ENCODE results near the gene MICAL2. TPM values are rescaled to one million over a fixed set of nuclear protein-coding genes. Genes with fewer than 3 reads are reported as not detected.

The MICAL2 gene
- total RNA-seq, 1 experiment from 2014 or later: 37.4 TPM

DNA sequence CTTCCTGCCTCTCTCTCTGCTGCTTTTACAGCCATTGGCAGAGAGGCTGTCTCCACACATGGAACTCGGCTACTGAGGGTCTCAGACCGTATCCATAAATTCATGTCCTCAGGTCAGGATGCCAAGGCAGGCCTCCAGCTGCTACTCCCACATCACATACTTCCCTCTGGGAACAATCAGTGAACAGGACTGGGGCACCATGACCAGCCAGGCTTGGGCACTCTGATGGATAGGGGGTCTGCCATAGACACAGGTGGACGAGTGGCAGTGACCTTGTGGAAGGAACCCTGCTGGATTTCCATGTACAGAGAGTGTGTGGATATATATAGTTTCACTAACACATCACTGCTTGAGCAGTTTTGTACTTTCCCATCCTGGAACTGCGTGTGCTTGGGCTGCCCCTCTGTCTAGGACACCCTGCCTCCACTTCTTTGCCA, 169.3 kb downstream of the MICAL2 start:
- Histone ChIP-seq H3K4me1 (ENCODE audit: control insufficient read depth in 1 of 2, insufficient read depth in 2 of 2, low read length in 2 of 2) (peaks cover 0 to 12% of the 10 kb centered on the region in 2 experiments; a peak in 1 of 4 replicates), H3K9ac (ENCODE audit: low read length) (no peak overlapping the region), H3K36me3 (ENCODE audit: control insufficient read depth in 1 of 2, insufficient read depth in 2 of 2, low read length in 2 of 2) (no peaks in the 10 kb centered on the region), H3K9me2 (ENCODE audit: insufficient read depth) (no peaks in the 10 kb centered on the region), H3K4me3 (replicated peaks in 1 of 2; ENCODE audit: low read depth in 1 of 2, low read length in 2 of 2) (no peak overlapping the region), H3K4me2 (ENCODE audit: low read length) (no peak overlapping the region), H3K9me3 (ENCODE audit: control insufficient read depth in 1 of 2, insufficient read depth in 1 of 2, low read depth in 1 of 2, low read length in 2 of 2) (no peaks in the 10 kb centered on the region), H2AFZ (ENCODE audit: low read depth, low read length, poor library complexity, severe bottlenecking) (no peak overlapping the region), H4K20me1 (ENCODE audit: insufficient read depth) (no peaks in the 10 kb centered on the region), H3K27me3 (ENCODE audit: insufficient read depth, low read length) (no peaks in the 10 kb centered on the region), H3K79me2 (ENCODE audit: insufficient read depth, low read length) (no peaks in the 10 kb centered on the region), H3K27ac (ENCODE audit: low read depth, low read length) (no peak overlapping the region)
- no peak for TF ChIP-seq CBX3 (IDR thresholded peaks at IDR 0.05; ENCODE audit: low read depth)
- no peak for TF ChIP-seq SP1 (IDR thresholded peaks at IDR 0.05; ENCODE audit: low read depth)
- TF ChIP-seq SIN3A (IDR thresholded peaks at IDR 0.05; ENCODE audit: low read depth): no peak
- no peak for TF ChIP-seq POLR2A (IDR thresholded peaks at IDR 0.05; ENCODE audit: borderline replicate concordance, extremely low read depth, insufficient read depth, insufficient read length)
- TF ChIP-seq RAD21 (IDR thresholded peaks at IDR 0.05; ENCODE audit: low read depth): no peak
- no peak for TF ChIP-seq YY1 (IDR thresholded peaks at IDR 0.05; ENCODE audit: extremely low read depth, insufficient replicate concordance, low read depth, low read length)
- TF ChIP-seq, protein P1, sequence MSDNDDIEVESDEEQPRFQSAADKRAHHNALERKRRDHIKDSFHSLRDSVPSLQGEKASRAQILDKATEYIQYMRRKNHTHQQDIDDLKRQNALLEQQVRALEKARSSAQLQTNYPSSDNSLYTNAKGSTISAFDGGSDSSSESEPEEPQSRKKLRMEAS (IDR thresholded peaks at IDR 0.05): no peak
- no peak for TF ChIP-seq EZH2phosphoT487 (IDR thresholded peaks at IDR 0.05; ENCODE audit: borderline replicate concordance)
- TF ChIP-seq, protein P2, sequence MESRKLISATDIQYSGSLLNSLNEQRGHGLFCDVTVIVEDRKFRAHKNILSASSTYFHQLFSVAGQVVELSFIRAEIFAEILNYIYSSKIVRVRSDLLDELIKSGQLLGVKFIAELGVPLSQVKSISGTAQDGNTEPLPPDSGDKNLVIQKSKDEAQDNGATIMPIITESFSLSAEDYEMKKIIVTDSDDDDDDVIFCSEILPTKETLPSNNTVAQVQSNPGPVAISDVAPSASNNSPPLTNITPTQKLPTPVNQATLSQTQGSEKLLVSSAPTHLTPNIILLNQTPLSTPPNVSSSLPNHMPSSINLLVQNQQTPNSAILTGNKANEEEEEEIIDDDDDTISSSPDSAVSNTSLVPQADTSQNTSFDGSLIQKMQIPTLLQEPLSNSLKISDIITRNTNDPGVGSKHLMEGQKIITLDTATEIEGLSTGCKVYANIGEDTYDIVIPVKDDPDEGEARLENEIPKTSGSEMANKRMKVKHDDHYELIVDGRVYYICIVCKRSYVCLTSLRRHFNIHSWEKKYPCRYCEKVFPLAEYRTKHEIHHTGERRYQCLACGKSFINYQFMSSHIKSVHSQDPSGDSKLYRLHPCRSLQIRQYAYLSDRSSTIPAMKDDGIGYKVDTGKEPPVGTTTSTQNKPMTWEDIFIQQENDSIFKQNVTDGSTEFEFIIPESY (IDR thresholded peaks at IDR 0.05; ENCODE audit: extremely low read depth, insufficient replicate concordance, low read length): no peak
- no peak for TF ChIP-seq SRF (IDR thresholded peaks at IDR 0.05; ENCODE audit: low read depth)
- TF ChIP-seq, protein P3, sequence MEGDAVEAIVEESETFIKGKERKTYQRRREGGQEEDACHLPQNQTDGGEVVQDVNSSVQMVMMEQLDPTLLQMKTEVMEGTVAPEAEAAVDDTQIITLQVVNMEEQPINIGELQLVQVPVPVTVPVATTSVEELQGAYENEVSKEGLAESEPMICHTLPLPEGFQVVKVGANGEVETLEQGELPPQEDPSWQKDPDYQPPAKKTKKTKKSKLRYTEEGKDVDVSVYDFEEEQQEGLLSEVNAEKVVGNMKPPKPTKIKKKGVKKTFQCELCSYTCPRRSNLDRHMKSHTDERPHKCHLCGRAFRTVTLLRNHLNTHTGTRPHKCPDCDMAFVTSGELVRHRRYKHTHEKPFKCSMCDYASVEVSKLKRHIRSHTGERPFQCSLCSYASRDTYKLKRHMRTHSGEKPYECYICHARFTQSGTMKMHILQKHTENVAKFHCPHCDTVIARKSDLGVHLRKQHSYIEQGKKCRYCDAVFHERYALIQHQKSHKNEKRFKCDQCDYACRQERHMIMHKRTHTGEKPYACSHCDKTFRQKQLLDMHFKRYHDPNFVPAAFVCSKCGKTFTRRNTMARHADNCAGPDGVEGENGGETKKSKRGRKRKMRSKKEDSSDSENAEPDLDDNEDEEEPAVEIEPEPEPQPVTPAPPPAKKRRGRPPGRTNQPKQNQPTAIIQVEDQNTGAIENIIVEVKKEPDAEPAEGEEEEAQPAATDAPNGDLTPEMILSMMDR (IDR thresholded peaks at IDR 0.05 in 2 of 3, conservative IDR thresholded peaks at IDR 0.05 in 1 of 3; ENCODE audit: borderline replicate concordance in 1 of 3, insufficient read depth in 1 of 3, low read depth in 2 of 3, low read length in 2 of 3): no peak
- TF ChIP-seq ZFX (IDR thresholded peaks at IDR 0.05): no peak
- TF ChIP-seq ELF1 (IDR thresholded peaks at IDR 0.05; ENCODE audit: borderline replicate concordance, low read depth): no peak
- TF ChIP-seq, protein P4, sequence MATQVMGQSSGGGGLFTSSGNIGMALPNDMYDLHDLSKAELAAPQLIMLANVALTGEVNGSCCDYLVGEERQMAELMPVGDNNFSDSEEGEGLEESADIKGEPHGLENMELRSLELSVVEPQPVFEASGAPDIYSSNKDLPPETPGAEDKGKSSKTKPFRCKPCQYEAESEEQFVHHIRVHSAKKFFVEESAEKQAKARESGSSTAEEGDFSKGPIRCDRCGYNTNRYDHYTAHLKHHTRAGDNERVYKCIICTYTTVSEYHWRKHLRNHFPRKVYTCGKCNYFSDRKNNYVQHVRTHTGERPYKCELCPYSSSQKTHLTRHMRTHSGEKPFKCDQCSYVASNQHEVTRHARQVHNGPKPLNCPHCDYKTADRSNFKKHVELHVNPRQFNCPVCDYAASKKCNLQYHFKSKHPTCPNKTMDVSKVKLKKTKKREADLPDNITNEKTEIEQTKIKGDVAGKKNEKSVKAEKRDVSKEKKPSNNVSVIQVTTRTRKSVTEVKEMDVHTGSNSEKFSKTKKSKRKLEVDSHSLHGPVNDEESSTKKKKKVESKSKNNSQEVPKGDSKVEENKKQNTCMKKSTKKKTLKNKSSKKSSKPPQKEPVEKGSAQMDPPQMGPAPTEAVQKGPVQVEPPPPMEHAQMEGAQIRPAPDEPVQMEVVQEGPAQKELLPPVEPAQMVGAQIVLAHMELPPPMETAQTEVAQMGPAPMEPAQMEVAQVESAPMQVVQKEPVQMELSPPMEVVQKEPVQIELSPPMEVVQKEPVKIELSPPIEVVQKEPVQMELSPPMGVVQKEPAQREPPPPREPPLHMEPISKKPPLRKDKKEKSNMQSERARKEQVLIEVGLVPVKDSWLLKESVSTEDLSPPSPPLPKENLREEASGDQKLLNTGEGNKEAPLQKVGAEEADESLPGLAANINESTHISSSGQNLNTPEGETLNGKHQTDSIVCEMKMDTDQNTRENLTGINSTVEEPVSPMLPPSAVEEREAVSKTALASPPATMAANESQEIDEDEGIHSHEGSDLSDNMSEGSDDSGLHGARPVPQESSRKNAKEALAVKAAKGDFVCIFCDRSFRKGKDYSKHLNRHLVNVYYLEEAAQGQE (IDR thresholded peaks at IDR 0.05; ENCODE audit: low read depth): no peak
- no peak for TF ChIP-seq EGR1 (IDR thresholded peaks at IDR 0.05; ENCODE audit: low read depth)
- TF ChIP-seq, protein P5, sequence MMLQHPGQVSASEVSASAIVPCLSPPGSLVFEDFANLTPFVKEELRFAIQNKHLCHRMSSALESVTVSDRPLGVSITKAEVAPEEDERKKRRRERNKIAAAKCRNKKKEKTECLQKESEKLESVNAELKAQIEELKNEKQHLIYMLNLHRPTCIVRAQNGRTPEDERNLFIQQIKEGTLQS (IDR thresholded peaks at IDR 0.05): no peak
- no peak for TF ChIP-seq FOSL1 (IDR thresholded peaks at IDR 0.05; ENCODE audit: low read depth)
- no peak for TF ChIP-seq POLR2AphosphoS5 (IDR thresholded peaks at IDR 0.05; ENCODE audit: low read depth, low read length)
- TF ChIP-seq ZNF274 (IDR thresholded peaks at IDR 0.05; ENCODE audit: low read depth, low read length): no peak
- no peak for TF ChIP-seq JUND (IDR thresholded peaks at IDR 0.05)
- no TSS peak for BruUV-seq (replicated peaks)
- POLR2A ChIA-PET: no interaction called here
- ATAC-seq: no peak
- RAD21 ChIA-PET (ENCODE audit: low non-redundant PET in 1 of 2, low total read pairs in 2 of 2, uncharacterized antibody in 2 of 2, unreplicated experiment in 2 of 2): no interaction called here
- intact Hi-C loops (cut with micrococcal nuclease): loop anchor here (5.0 kb wide), 1 partner anchor 482 kb away; no protein-coding TSS in a partner anchor
- no peak for DNase-seq (ENCODE audit: low read depth, low spot score)
- CTCF ChIA-PET: interaction anchor here (3.3 to 5.7 kb wide), 2 partner anchors 192 to 233 kb away, joined by 31 to 104 read pairs; no protein-coding TSS in a partner anchor

Measured in HCT116 (cell line).